Type B pancreatic cell (in vitro differentiated cells): Measurements from ENCODE around the gene GCNT3. TPM values are rescaled to one million over a fixed set of nuclear protein-coding genes. Genes with fewer than 3 reads are reported as not detected.
"Not testable (repeated sequence)": the region's sequence is repeated elsewhere in the genome, so short reads cannot be mapped to it uniquely, and the experiment has no call there.

Experiments used
- DNase-seq: peaks from one replicate; pipeline ENCODE4 v3.0.0; 2021; ENCODE audit warnings: mixed read lengths; ENCODE audit not compliant: unreplicated experiment; ENCODE audit errors: extremely low spot score
- H3K27ac Mint-ChIP-seq: 2 replicates; pipeline ENCODE4 v1.8.0; 2021; ENCODE audit warnings: mild to moderate bottlenecking, mixed read lengths
- H3K27me3 Mint-ChIP-seq: 2 replicates; pipeline ENCODE4 v1.8.0; 2021; ENCODE audit warnings: mixed read lengths
- H3K36me3 Mint-ChIP-seq: 2 replicates; pipeline ENCODE4 v1.8.0; 2021; ENCODE audit warnings: mixed read lengths
- H3K4me1 Mint-ChIP-seq: one replicate; pipeline ENCODE4 v1.8.0; 2021; ENCODE audit warnings: mixed read lengths; ENCODE audit not compliant: unreplicated experiment
- H3K4me3 Mint-ChIP-seq: 2 replicates; pipeline ENCODE4 v1.8.0; 2021; ENCODE audit warnings: mild to moderate bottlenecking, mixed read lengths
- H3K9me3 Mint-ChIP-seq: 2 replicates; pipeline ENCODE4 v1.8.0; 2021; ENCODE audit warnings: mixed read lengths
- CTCF ChIP-seq: fragments of 200-600 bp; sonication (generic); conservative IDR thresholded peaks from 2 replicates; pipeline ENCODE4 v1.5.0; 2021; ENCODE audit warnings: antibody characterized with exemption, mild to moderate bottlenecking
- total RNA-seq: library from RNA; stranded (reverse); gene quantifications from 2 replicates; pipeline ENCODE4 v1.2.1, GENCODE V29; 2021; ENCODE audit warnings: low replicate concordance

Gene GCNT3
- total RNA-seq, 1 donor from 2014 or later = 19.6 TPM

- H3K4me1 Mint-ChIP-seq = no peaks in the 10 kb centered on the region
- no peak for DNase-seq
- TF ChIP-seq CTCF = no peak
- no peak overlapping the region for H3K4me3 Mint-ChIP-seq
- H3K27ac Mint-ChIP-seq = no peak overlapping the region
- H3K9me3 Mint-ChIP-seq = no peaks in the 10 kb centered on the region
- peaks cover 25% of the 10 kb centered on the region for H3K36me3 Mint-ChIP-seq
- no peaks in the 10 kb centered on the region for H3K27me3 Mint-ChIP-seq
Observed at GRCh38 chr15:59644756-59645155, 33.2 kb downstream of the GCNT3 start.

- H3K4me3 Mint-ChIP-seq, H3K9me3 Mint-ChIP-seq, H3K27ac Mint-ChIP-seq, H3K27me3 Mint-ChIP-seq, DNase-seq, H3K4me1 Mint-ChIP-seq: not testable (repeated sequence)
- H3K36me3 Mint-ChIP-seq = peaks cover 25% of the 10 kb centered on the region
Observed at GRCh38 chr15:59645812-59646211, 34.2 kb downstream of the GCNT3 start.

GRCh38 chr15:59646277-59646676 lies 34.7 kb downstream of the GCNT3 start:
- Mint-ChIP-seq H3K4me1 (no peaks in the 10 kb centered on the region), H3K27ac (no peak overlapping the region), H3K9me3 (no peaks in the 10 kb centered on the region), H3K27me3 (no peaks in the 10 kb centered on the region), H3K4me3 (no peak overlapping the region), H3K36me3 (peaks cover 25% of the 10 kb centered on the region)
- TF ChIP-seq CTCF = no peak
- no peak for DNase-seq

DNA sequence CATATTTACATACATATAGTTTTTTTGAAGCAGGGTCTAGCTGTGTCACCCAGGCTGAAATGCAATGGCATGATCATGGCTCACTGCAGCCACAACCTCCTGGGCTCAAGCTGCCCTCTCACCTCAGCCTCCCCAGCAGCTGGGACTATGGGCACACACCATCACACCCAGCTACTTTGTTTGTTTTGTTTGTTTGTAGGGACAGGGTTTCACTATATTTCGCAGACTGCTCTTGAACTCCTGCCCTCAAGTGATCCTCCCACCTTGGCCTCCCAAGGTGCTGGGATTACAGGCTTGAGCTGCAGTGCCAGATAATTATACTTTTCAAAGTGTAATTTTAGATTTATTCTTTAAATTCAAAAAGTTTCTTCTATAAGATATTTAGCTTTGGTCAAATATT lies 35.5 kb downstream of the GCNT3 start:
- H3K27me3 Mint-ChIP-seq = no peaks in the 10 kb centered on the region
- H3K4me3 Mint-ChIP-seq = no peak overlapping the region
- DNase-seq = no peak
- TF ChIP-seq CTCF = no peak
- no peak overlapping the region for H3K27ac Mint-ChIP-seq
- no peaks in the 10 kb centered on the region for H3K9me3 Mint-ChIP-seq
- peaks cover 20% of the 10 kb centered on the region for H3K36me3 Mint-ChIP-seq
- H3K4me1 Mint-ChIP-seq = no peaks in the 10 kb centered on the region

GRCh38 chr15:59649603-59650002 lies 38.0 kb downstream of the GCNT3 start:
- TF ChIP-seq CTCF = no peak
- Mint-ChIP-seq H3K9me3 (no peaks in the 10 kb centered on the region), H3K4me1 (no peaks in the 10 kb centered on the region), H3K27ac (no peak overlapping the region), H3K36me3 (peaks cover 14% of the 10 kb centered on the region), H3K4me3 (no peak overlapping the region), H3K27me3 (no peaks in the 10 kb centered on the region)
- no peak for DNase-seq

DNA sequence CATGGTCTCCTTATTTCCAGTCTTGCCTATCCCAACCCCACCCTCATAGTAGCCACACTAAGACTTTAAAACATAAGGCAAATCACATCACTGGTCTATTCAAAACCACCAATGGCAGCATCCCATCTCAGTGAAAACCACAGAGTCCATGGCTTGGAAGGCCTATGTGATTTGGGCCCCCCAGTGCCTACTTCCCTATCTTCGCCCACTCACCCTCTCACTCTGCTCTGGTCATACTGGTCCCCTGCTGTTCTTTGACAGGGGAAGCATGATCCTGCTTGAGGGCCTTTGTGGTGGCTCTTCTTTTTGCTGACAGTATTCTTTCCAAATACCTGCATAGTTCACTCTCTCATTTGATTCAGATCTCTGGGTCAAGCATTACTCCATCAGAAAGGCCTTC lies 42.5 kb downstream of the GCNT3 start:
- H3K27ac Mint-ChIP-seq = no peak overlapping the region
- H3K36me3 Mint-ChIP-seq = peaks cover 2% of the 10 kb centered on the region
- no peaks in the 10 kb centered on the region for H3K4me1 Mint-ChIP-seq
- H3K27me3 Mint-ChIP-seq = no peaks in the 10 kb centered on the region
- no peak overlapping the region for H3K4me3 Mint-ChIP-seq
- DNase-seq = no peak
- no peaks in the 10 kb centered on the region for H3K9me3 Mint-ChIP-seq
- no peak for TF ChIP-seq CTCF
